Activated T-cell treated with anti-CD3 and anti-CD28 coated beads, Interleukin-2, amount 50 U/mL, for 4 hours (primary cell): ENCODE data around the gene GPRIN2. TPM values are rescaled to one million over a fixed set of nuclear protein-coding genes. Genes with fewer than 3 reads are reported as not detected.
"Not testable (repeated sequence)": the region's sequence is repeated elsewhere in the genome, so short reads cannot be mapped to it uniquely, and the experiment has no call there.

Experiments
- ATAC-seq, 2 donors: fragments of 200-7000 bp; cut with Tn5 transposase; one replicate each; pipeline ENCODE4 v1.10.0; 2021
- DNase-seq: peaks from one replicate; pipeline ENCODE4 v3.0.0-alpha.2; 2020
- H3K27me3 Mint-ChIP-seq: one replicate; pipeline ENCODE4 v1.8.0; 2021; ENCODE audit warnings: low read depth, mixed read lengths
- H3K36me3 Mint-ChIP-seq: one replicate; pipeline ENCODE4 v1.8.0; 2022; ENCODE audit warnings: mixed read lengths; ENCODE audit not compliant: insufficient read depth
- H3K4me1 Mint-ChIP-seq: one replicate; pipeline ENCODE4 v1.8.0; 2021; ENCODE audit warnings: low read depth, mixed read lengths
- H3K4me3 Mint-ChIP-seq: one replicate; pipeline ENCODE4 v1.8.0; 2021; ENCODE audit warnings: mild to moderate bottlenecking, moderate library complexity, mixed read lengths
- H3K9me3 Mint-ChIP-seq: one replicate; pipeline ENCODE4 v1.8.0; 2021; ENCODE audit warnings: mixed read lengths
- total RNA-seq, 3 donors: library from RNA; stranded (reverse); gene quantifications; one replicate each; pipeline ENCODE4 v1.2.1, GENCODE V29; 2021

The GPRIN2 gene
- total RNA-seq, 3 donors from 2014 or later = not detected

- Mint-ChIP-seq H3K36me3 (no peaks in the 10 kb centered on the region), H3K4me1 (no peaks in the 10 kb centered on the region), H3K4me3 (no peak overlapping the region), H3K27me3 (peaks cover 6% of the 10 kb centered on the region), H3K9me3 (no peaks in the 10 kb centered on the region)
- no peak for ATAC-seq
- no peak for DNase-seq
Measured at GRCh38 chr10:46515366-46515765, 41.1 kb downstream of the GPRIN2 start.

GRCh38 chr10:46514899-46515298 lies 41.6 kb downstream of the GPRIN2 start:
- Mint-ChIP-seq H3K9me3 (no peaks in the 10 kb centered on the region), H3K36me3 (no peaks in the 10 kb centered on the region), H3K4me1 (no peaks in the 10 kb centered on the region), H3K4me3 (no peak overlapping the region), H3K27me3 (peaks cover 4% of the 10 kb centered on the region)
- DNase-seq (no peak), ATAC-seq (no peak)

GRCh38 chr10:46514431-46514861 lies 42.0 kb downstream of the GPRIN2 start:
- Mint-ChIP-seq H3K36me3 (no peaks in the 10 kb centered on the region), H3K9me3 (no peaks in the 10 kb centered on the region)
- no peak for DNase-seq

GRCh38 chr10:46513333-46513732 lies 43.1 kb downstream of the GPRIN2 start:
- H3K4me1 Mint-ChIP-seq, H3K4me3 Mint-ChIP-seq, H3K36me3 Mint-ChIP-seq, H3K27me3 Mint-ChIP-seq, H3K9me3 Mint-ChIP-seq, DNase-seq, ATAC-seq: not testable (repeated sequence)

More at GRCh38 chr10:46514431-46514861, 42.0 kb downstream of the GPRIN2 start:
- H3K4me3 Mint-ChIP-seq = no peak overlapping the region
- ATAC-seq = no peak
- no peaks in the 10 kb centered on the region for H3K4me1 Mint-ChIP-seq
- peaks cover 4% of the 10 kb centered on the region for H3K27me3 Mint-ChIP-seq

GRCh38 chr10:46512725-46513124 lies 43.7 kb downstream of the GPRIN2 start:
- H3K4me3 Mint-ChIP-seq, ATAC-seq, H3K27me3 Mint-ChIP-seq, H3K36me3 Mint-ChIP-seq, H3K4me1 Mint-ChIP-seq, DNase-seq, H3K9me3 Mint-ChIP-seq: not testable (repeated sequence)

GRCh38 chr10:46512002-46512401 lies 44.5 kb downstream of the GPRIN2 start:
- H3K9me3 Mint-ChIP-seq, H3K36me3 Mint-ChIP-seq, DNase-seq, H3K4me3 Mint-ChIP-seq, ATAC-seq, H3K27me3 Mint-ChIP-seq, H3K4me1 Mint-ChIP-seq: not testable (repeated sequence)

Other genes with a start within 250 kb of the GPRIN2 start
- not detected for gene ANXA8L1, start 180.9 kb downstream of the GPRIN2 start, total RNA-seq
- not detected for gene NPY4R, start 90.7 kb downstream of the GPRIN2 start, total RNA-seq
- gene SYT15, start 22.5 kb upstream of the GPRIN2 start, total RNA-seq = under 1 TPM; 0.46 to 0.66 (median 0.53) TPM